Measurements from ENCODE around the gene PLEKHO2. TPM values are rescaled to one million over a fixed set of nuclear protein-coding genes. Genes with fewer than 3 reads are reported as not detected.

Gene PLEKHO2
- total and polyA plus RNA-seq, 2 donors (not counting 3 experiments of a cell fraction or from before 2014, with no cell fraction given), result 21.9 to 24.9 TPM

- H3K4me3 ChIP-seq (replicated peaks in 1 of 3; ENCODE audit: insufficient read depth in 1 of 3, low read depth in 1 of 3, low read length in 3 of 3), result no peak overlapping the region
- dilution Hi-C loops (cut with MboI; ENCODE audit: extremely low pct_ligation_motif_present, low sequenced_read_pairs), result no loop called here
- no peaks in the 10 kb centered on the region for H3K9me1 ChIP-seq (replicated peaks; ENCODE audit: control insufficient read depth, extremely low read depth, insufficient read depth, low read length)
- ChIA-PET POLR2A (no interaction called here), CTCF (interaction anchor here (0.8 to 1.7 kb wide), 5 partner anchors 10 to 47 kb away, joined by 3 to 5 read pairs (median 4); no protein-coding TSS in a partner anchor)
- no peaks in the 10 kb centered on the region for H3K27me3 ChIP-seq (ENCODE audit: control insufficient read depth in 2 of 2, insufficient read depth in 2 of 2, low read length in 2 of 2)
- no peak overlapping the region for H3K4me2 ChIP-seq (ENCODE audit: insufficient read depth, low read length)
- no peaks in the 10 kb centered on the region for H3K36me3 ChIP-seq (ENCODE audit: control insufficient read depth in 2 of 2, extremely low read depth in 1 of 2, insufficient read depth in 2 of 2, low read length in 2 of 2)
- H3K79me2 ChIP-seq (ENCODE audit: control insufficient read depth, insufficient read depth, low read length), result no peaks in the 10 kb centered on the region
- peak overlapping the region; percentile 62 for H3K27ac ChIP-seq (ENCODE audit: insufficient read depth, low read depth, low read length)
- no TSS peak for BruUV-seq (replicated peaks)
- no peaks in the 10 kb centered on the region for H4K20me1 ChIP-seq (replicated peaks; ENCODE audit: control insufficient read depth, extremely low read depth, insufficient read depth, low read length)
- TF ChIP-seq MYC (IDR thresholded peaks at IDR 0.05; ENCODE audit: low read depth, low read length), result no peak
- TF ChIP-seq FOS (IDR thresholded peaks at IDR 0.05; ENCODE audit: borderline replicate concordance, insufficient read depth, low read length), result no peak
- TF ChIP-seq JUN (IDR thresholded peaks at IDR 0.05; ENCODE audit: borderline replicate concordance, insufficient read depth, insufficient read length, low read depth), result no peak
- TF ChIP-seq POLR2AphosphoS5 (IDR thresholded peaks at IDR 0.05; ENCODE audit: insufficient read depth, low read depth, low read length), result no peak
- TF ChIP-seq CTCF (IDR thresholded peaks at IDR 0.05; ENCODE audit: extremely low read depth in 1 of 2, insufficient read depth in 1 of 2, low read depth in 1 of 2, low read length in 2 of 2), result no peak
- TF ChIP-seq EZH2 (IDR thresholded peaks at IDR 0.05; ENCODE audit: borderline replicate concordance, low read depth, low read length, severe bottlenecking), result no peak
- TF ChIP-seq POLR2A (IDR thresholded peaks at IDR 0.05; ENCODE audit: low read depth, low read length), result no peak
- TF ChIP-seq, protein P1, sequence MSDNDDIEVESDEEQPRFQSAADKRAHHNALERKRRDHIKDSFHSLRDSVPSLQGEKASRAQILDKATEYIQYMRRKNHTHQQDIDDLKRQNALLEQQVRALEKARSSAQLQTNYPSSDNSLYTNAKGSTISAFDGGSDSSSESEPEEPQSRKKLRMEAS (IDR thresholded peaks at IDR 0.05; ENCODE audit: insufficient read depth, insufficient read length), result no peak
- no peak for TF ChIP-seq GATA2 (IDR thresholded peaks at IDR 0.05; ENCODE audit: insufficient read depth, insufficient read length, low read depth, low read length)
- intact Hi-C loops (cut with micrococcal nuclease), result no loop called here
- peaks cover 21% of the 10 kb centered on the region for H3K4me1 ChIP-seq (ENCODE audit: control insufficient read depth, extremely low read depth, insufficient read depth, low read length)
- H3K9me3 ChIP-seq (replicated peaks; ENCODE audit: control insufficient read depth, insufficient read depth, low read length), result no peaks in the 10 kb centered on the region
- DNase-seq (ENCODE audit: low read depth, low spot score), result no peak
- FAIRE-seq, result no peak
- no peak overlapping the region for H3K9ac ChIP-seq (replicated peaks; ENCODE audit: extremely low read depth, insufficient read depth, low read length)
- no peak overlapping the region for H2AFZ ChIP-seq (ENCODE audit: low read depth, low read length)
These were observed 41.4 kb downstream of the PLEKHO2 start for GRCh38 chr15:64883100-64883581.
